Activated CD8-positive, alpha-beta memory T cell treated with anti-CD3 and anti-CD28 coated beads for 4 hours (primary cell): ENCODE results near the gene FSIP1.

Experiments used
- DNase-seq, 2 donors: peaks; one replicate each; pipeline ENCODE4 v3.0.0-alpha.2; 2020; ENCODE audit warnings: low read depth in 2 of 2

Gene FSIP1

DNA sequence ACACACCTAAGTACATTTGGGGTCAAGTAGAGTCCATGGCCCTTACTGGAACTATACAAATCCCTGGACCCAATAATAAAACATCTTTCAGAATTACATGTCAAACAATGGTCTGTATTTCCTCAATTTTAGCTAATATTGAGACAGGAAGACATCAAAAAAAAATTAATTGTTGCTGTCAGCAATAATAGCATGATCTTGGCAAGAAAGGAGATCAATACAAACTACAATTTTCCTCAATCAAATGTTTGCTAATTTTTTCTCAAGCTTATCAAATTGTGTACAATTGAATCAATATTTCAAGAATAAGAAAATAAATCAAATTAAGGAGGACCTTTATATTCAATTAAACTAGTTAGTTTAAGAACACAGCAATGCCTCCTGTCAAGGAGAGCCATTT is 62.6 kb downstream of the FSIP1 start:
- no peak for DNase-seq

DNA sequence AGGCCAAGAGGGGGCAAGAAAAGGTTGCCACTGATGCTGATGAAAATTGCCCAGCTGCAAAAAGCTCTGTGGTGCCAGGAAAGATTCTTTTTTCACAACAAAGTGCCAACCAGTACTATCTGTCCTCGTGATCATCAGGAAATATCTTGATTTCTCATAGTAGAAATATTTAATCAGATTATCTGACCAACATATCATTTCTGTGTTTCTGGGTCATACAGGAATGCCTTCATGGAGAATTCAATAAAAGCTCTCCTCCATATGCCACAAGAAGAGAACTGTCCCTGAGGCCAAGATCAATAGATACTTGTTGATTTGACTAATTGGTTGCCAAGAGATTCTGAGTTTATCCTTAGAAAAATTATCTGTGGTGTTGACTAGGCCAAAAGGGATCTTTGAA is 63.5 kb downstream of the FSIP1 start:
- DNase-seq = no peak

DNA sequence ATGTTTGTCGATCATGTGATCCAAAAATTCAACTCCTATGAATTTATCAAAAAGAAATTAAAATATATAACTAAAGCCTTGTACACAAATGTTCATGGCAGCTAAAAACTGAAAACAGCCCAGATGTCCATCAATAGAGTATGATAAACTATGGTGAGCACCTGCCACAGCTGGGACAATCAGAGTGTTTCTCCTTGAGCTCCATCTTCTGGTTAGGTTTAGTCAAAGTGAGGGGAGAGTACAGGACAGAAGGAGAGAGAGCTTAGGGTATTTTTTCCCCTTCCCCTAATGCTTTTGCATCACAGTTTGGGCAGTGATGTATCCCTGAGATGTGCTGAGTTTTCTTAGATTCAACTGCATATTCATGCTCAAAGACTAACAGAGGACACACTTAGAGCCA is 65.5 kb downstream of the FSIP1 start:
- DNase-seq = no peak

DNA sequence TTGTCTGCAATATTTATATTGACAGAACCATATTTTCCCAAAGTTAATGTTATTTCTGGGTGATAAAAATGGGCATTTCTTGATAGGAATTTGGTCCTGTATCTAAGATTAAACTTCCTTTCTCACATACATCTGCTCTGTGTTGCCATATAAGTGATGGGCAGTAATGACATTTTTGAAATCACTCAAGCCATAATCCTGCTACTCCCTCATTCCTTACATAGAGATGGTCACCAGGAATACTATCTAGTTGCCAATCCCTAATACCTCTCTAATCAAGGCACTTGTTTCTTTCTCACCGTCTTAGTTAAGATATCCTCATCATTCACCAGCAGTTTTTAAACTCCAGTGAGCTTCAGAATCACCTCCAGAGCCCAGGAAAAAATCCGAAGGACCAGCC is 68.4 kb downstream of the FSIP1 start:
- DNase-seq = no peak

DNA sequence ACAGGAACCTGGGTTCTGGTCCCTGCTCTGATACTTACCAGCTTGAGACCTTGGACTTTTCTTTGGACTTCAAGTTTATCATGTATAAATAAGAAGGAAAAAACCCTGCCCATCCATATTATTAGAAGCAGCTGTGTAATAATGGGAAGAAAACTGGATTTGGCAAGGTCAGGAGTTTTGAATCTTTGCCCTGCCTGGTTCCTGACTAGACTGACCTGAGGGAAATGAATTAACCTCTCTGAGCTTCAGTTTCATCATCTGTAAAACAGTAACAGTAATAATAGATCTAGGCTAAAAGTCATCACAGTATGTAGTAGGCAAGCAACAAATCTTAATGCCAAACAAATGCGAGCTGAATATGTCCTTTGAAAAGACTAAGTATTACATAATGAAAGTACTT is 68.8 kb downstream of the FSIP1 start:
- no peak for DNase-seq

DNA sequence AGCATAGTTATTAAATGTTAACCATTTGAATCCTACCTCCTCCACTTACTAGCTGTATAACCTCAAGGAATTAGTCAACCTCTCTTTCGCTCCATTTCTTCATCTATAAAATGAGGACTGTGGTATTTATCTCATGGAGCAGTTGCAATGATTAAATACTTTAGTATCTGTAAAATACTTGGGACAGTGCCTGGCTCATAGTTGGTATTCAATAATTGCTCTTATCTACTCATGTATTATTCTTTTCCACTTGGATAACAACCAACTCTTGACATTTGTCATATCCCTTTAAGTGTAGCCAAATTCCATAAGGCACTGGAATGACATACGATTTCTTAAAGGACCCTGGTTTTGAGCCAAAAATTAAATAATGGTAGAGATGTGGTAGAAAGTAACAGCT is 72.0 kb downstream of the FSIP1 start:
- DNase-seq = no peak

DNA sequence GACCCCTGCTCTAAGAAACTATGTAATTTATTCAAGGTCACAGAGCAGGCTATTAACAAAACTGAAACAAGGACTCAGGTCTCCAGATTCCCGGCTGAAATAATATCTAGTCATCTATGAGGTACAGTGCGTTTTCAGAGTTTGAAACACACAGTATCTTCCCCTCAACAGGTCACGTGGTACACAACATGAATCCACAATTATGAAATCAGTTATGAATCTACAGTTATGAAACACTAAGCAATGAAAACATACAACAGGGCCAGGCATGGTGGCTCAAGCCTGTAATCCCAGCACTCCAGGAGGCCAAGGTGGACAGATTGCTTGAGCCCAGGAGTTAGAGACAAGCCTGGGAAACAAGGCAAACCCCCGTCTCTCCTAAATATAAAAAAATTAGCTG is 72.7 kb downstream of the FSIP1 start:
- DNase-seq = no peak

DNA sequence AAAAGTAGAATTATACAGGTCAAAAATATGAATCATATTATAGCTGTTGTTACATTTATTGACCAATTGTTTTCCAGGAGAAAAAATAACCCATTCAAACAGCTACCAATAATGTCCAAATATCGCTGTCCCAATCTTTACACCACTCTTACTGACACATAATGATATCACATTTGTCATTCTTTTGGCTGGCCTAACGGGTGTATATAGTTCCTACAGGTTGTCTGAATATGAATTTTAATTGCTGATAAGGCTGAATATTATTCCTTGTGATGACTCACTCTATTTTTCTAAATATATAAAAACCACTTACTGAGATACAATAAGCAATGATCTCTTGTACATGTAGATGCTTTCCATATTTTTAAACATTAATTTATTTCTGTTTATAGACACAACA is 76.4 kb downstream of the FSIP1 start:
- no peak for DNase-seq

DNA sequence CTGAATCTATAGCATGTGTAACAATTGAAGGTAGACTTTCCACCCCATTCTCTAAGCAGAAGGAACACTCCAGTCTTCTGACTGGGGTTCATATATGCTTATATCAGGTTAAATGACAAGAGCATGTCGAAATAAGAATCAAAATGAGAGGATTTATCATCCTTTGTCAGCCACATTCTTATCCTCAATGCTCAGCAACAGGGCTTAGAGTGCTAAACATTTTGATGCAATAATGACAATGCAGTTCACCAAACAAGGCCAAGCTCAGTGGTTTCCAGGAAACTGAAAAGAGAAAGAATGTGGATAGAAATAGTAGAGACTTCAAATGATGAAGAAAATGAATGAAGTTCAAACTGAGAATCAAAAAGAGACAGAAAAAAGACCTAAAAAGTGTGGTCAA is 78.0 kb downstream of the FSIP1 start:
- DNase-seq = no peak

DNA sequence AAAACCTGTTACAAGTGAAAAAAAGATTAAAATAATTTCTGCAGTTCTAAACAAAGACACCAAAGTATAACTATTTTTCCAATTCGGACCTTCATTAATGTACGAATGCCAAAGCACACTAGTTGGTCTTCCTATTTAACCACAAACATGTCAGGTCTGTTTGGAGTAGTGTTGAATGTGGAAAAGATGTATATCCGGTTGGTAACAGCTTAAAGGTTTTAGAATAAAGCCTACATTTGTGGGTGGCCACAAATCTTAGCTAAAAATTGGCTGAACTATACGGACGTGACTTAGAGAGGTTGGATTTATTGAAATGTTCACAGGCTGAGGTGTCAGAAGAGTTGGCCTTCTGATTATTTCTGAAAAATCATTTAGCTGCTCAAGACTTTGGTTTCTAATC is 78.4 kb downstream of the FSIP1 start:
- DNase-seq = no peak

DNA sequence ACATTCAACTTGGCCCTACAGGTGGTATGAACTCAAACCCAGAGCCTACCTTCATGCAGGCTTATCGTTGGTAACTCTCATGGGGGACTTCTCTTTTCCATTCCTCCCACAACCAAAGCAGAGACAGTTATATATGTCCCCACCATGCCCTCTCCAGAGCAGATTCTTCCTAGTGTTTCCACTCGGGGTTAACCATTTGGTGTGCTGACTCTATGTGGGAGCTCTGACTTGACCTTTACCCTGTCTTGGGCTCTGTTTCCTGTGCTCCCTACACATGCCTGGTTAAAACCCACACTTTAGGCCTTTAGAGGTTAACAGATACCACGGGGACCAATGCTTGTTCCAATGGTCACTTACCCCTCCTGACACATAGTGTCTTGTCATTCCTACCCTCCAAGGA is 80.7 kb downstream of the FSIP1 start:
- no peak for DNase-seq

DNA sequence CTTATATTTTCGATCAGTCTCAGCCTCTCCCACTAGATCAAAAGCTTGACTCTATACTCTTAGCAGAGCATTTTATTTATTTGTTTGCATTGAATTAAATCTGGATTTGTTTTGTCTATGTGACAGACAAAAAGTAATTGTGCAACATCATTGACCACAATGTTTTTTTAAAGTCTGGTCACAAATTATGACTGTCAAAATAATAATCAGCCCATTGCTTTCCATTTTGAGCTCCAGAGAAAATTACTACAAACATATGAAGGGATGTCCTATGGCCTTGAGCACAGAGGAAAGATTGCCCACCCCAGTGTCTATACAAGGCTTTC is 82.3 kb downstream of the FSIP1 start:
- no peak for DNase-seq

DNA sequence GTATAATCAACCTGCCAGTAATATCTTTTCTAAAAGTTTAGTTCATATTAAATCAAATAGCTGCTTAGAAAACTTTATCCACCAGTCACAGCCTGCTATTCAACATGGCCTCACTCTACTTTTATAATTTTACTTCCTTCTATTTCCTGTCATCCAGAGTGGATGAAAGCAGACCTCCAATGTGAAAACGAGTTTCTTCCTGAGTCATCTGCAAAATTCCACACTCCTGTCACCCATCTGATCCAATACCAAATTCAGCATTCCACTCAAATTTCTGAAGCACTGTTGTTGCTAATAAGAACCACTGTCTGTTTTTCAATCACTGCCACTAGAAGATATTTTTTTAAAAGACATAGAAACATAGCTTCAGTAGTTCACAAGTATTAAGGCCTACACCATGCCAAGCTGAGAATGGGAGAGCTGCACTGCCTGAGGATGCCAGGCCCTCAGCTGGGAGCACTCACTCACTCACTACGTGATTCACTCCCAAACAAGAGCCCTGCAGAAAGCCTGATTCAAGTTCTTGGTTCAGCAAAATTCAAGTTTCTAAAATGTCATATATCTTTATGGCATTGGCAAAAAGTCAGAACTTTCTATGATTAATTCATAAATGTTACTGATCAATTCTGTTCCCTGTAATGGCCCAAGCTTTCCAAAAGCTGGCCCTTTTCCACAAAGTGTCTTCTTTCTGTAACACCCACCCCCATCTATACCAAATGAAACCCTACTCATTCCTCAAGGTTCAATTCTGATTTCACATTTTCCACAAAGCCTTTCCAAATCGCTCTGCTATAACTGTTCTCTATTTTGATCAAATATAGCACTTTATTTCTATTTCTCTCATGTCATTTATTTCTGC is 82.9 kb downstream of the FSIP1 start:
- DNase-seq = no peak

DNA sequence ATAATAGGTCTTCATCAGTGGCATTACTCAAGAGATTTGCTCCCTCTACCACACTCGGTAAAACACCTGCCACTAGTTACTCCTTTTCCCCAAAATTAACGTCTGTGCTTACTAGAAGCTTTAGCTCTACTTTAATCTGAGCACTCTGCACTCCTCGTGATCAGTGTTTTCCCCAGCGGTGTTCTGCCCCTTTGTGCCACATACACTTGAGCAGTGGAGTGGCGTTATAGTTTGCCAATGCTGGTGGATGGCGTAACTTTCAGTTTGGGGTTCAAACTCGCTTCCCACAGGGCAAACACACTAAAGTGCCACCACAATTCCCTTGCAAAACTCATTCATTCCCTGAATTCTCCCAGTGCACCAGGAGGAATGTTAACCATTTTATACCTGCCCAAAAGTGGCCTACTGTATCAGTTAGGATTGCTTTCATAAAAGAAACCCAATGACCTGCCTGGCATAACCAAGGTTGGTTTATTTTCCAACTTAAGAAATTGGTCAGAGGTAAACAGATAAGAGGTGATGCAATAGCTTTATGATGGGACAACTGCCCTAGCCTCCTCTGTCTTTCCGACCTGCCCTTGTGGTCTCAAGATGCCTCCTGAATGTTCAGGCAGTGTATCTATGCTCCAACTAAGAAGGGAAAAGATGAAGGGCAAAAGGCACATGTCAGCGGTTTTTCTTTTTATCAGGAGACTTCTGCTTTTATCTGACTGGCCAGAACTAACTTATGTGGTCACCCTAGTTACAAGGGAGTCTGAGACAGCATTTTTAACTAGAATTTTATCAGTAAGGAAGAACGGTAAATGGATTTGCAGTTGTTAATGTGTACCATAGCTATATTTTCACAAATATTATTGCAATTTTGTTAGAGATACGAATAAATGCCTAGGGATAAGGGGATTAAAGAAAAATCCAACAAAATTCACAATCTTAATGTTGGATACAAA is 83.9 kb downstream of the FSIP1 start:
- no peak for DNase-seq

DNA sequence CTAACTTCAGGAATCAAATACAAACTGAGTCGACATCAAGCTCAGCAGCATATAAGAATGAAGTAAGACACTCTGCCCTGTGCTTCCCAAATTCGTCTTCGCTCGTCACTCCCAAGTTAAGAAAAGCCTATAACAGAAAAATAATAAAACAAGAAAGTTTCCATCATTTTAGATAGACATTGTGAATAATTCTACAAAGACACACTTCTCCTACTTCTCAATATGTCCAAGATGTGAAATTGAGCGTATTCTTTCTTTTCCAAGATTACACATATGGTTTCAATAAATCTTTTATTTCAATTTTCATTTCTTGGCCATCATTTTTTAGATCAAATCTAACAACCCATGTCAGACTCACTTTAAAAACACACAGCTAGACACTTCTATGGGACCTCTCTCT is 85.1 kb downstream of the FSIP1 start:
- DNase-seq = no peak

DNA sequence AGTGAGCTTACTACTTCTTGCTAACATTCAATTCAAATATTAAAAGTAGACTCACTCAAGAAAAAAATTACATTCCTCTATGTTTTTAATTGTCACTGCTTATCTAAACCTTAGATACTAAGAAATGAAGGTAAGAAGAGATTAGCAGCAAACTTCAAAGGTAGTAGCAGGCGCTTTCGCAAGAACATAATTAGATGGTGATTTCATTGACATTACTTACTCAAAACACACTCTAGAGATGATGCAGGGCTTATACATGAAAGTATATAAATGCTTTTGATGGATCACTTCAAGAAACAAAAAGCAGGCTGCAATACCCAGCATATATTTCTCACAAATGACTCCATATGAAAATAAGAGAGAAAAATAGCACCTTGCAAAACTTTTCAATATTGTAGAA is 86.8 kb downstream of the FSIP1 start:
- DNase-seq = no peak

DNA sequence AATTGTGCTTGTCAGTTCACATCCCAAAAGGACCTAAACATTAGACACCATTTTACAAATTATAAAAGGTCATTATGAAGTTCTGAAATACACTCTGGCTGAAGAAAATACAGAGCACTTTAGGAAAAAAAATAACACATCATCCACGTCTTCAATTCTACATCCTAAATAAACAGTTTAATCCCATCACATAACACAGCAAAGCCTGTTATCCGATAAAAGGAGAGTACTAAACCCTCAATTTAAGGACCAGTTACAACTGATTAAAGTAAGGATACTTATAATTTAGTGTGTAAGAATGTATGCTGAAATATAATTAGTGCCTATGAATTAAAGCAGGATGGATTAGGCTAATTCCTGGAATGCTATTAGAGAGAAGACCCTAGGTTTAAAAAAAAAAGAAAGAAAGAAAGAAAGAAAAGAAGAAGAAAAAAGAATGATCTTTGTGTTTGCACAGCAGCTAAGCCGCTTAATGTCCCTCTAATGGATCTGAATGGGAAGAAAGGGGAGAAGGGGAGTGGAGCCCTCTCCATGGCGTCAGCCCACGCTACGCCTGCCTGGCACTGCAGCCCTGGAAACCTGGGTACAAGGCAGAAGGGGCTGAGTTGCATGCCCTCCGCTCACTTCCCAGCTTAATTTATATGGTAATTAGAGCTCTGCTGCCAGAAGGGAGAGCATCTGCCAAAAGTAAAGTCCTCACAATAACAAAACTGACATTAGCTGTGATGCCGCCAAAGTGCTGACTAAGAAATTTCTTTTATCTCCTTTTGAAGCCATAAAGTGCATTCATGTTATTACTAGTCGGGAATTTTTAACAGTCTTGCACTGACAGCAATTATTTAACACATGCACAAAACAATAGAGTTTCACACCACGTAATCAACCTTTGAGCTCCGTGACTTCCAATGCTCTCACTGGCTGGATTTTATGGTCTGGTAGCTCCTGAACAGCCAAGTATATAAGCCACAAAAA is 90.0 kb downstream of the FSIP1 start:
- DNase-seq = no peak

DNA sequence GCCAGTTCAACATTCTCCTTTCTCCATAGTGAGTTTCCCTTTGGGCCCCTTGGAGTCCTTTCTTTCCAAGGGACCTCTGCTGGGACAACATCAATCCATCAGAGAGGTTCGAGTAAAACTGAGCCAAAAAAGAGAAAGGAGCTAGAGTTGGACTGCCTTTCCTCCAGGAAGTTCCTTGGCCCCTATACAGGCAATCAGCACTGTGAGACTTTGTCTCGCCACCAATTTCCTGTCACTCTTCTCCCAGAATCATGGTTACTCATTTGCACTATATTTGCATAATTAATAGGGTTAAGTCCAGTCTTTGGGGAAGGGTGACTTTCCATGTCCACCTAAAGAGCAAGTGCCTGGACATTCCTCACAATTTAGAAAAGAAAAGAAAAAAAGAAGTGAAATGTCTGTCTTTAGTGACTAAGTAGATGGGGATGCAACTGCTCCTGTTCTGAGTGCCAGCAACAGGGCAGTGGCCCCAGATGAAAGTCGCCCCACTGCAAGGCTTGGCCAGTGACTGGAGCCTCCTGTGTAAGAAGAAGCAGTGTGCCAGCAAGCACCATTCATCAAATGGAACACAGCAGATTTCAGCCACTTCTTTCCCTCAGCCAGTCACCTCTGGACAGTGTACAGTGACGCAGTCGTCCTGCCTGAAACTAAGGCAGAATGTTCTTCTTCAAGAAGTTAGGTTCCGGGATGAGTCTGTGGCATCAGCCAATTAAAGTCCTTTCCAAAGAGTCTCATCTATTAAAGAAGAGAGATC is 91.6 kb downstream of the FSIP1 start:
- no peak for DNase-seq

DNA sequence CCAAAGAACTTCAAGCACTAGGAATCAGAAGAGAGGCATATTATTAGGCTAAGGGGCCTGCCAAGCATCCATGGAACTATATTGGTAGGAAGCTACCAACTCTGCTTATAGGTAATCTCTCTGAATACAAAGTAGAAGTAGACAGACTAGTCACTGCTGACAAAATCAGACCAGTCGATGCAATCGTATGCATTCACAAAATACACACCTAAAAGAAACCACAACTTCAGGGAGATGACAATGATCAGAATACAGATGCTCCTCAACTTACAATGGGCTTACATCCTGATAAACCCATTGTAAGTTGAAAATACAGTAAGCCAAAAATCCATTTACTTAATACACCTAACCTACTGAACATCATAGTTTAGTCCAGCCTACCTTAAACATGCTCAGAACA is 94.7 kb downstream of the FSIP1 start:
- DNase-seq = no peak

DNA sequence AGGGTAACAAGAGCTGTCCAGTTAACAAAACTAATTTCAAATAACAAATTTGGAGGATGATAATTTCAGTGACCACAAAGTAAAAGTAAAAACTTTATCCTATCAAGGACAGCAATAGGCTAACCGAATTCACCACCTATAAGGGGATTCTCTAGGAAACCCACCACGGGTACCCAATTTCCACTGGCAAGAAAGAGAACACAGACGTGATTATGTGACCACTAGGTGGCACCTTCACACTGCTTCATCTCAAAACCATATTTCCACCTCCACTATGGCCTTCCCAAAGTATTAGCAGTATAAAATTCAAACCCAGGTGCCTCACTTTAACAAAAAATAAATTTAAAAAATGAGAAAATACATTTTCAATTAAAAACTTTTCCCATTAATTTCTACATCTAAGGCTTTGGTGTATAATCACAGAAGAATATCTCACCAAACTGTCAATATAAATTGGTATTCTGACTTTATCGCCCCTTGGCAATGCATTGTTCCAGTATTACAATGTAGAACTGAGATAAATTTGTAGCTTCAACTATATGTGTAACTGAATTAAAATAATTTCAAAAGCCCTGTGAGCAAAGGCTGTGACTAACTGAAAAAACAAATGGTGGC is 96.5 kb downstream of the FSIP1 start:
- peak in 1 of 2 donors; percentile 5 for DNase-seq

DNA sequence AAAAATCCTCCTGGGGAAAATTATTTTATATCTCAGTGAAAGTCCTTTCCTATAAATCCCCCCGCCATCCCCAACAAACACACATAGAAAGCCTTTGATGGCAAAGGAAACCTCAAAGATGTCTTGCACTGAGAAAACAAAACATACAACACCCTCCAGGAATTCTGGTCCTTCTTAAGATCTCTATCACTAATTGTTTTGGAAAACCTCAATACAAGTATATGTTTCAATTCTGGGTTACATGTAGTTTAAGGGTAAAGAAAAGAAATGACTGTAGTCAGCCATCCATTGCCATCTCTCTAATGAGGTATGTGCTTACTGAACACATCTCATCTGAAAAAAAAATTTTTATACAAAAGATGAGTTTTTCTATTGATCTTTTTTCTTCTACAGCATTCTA is 97.3 kb downstream of the FSIP1 start:
- no peak for DNase-seq
